ENCODE data around the gene SLX4IP.

DNA sequence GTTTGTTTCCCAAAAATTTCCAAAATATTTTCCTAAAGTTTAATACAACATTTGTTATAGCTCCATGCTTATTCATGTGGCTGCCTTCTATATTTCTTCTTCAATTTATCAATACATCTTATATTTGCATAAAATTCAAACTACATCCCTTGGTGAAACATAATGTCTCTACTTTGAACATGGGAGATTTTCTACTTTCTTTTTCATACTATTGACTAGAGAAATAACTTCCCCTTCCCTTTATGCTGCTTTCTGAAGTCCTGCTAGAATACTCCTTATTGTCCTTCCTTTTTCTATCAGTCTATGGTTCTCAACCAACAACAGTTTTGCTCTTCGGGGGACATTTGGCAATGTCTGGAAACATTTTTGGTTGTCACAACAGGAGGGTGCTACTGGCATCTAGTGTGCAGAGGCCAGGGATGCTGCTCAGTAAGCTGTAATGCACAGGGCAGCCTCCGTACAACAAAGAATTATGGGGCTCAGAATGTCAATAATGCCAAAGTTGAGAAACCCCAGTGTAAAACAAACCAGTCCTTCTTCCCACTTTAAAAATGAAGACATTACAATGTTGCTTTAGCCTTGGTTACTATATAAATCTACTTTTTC, 31.0 kb upstream of the SLX4IP start:
- TF ChIP-seq, protein P1, sequence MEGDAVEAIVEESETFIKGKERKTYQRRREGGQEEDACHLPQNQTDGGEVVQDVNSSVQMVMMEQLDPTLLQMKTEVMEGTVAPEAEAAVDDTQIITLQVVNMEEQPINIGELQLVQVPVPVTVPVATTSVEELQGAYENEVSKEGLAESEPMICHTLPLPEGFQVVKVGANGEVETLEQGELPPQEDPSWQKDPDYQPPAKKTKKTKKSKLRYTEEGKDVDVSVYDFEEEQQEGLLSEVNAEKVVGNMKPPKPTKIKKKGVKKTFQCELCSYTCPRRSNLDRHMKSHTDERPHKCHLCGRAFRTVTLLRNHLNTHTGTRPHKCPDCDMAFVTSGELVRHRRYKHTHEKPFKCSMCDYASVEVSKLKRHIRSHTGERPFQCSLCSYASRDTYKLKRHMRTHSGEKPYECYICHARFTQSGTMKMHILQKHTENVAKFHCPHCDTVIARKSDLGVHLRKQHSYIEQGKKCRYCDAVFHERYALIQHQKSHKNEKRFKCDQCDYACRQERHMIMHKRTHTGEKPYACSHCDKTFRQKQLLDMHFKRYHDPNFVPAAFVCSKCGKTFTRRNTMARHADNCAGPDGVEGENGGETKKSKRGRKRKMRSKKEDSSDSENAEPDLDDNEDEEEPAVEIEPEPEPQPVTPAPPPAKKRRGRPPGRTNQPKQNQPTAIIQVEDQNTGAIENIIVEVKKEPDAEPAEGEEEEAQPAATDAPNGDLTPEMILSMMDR (IDR thresholded peaks at IDR 0.05 in 2 of 3, conservative IDR thresholded peaks at IDR 0.05 in 1 of 3; ENCODE audit: borderline replicate concordance in 1 of 3, insufficient read depth in 1 of 3, low read depth in 2 of 3, low read length in 2 of 3): no peak
- no peak for TF ChIP-seq EZH2phosphoT487 (IDR thresholded peaks at IDR 0.05; ENCODE audit: borderline replicate concordance)
- TF ChIP-seq YY1 (IDR thresholded peaks at IDR 0.05; ENCODE audit: extremely low read depth, insufficient replicate concordance, low read depth, low read length): no peak
- no peak for TF ChIP-seq POLR2AphosphoS5 (IDR thresholded peaks at IDR 0.05; ENCODE audit: low read depth, low read length)
- no peak for TF ChIP-seq ZNF274 (IDR thresholded peaks at IDR 0.05; ENCODE audit: low read depth, low read length)
- TF ChIP-seq, protein P2, sequence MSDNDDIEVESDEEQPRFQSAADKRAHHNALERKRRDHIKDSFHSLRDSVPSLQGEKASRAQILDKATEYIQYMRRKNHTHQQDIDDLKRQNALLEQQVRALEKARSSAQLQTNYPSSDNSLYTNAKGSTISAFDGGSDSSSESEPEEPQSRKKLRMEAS (IDR thresholded peaks at IDR 0.05): no peak
- TF ChIP-seq TCF7L2 (IDR thresholded peaks at IDR 0.05; ENCODE audit: borderline replicate concordance, extremely low read depth, insufficient read depth, insufficient read length): no peak
- TF ChIP-seq, protein P3, sequence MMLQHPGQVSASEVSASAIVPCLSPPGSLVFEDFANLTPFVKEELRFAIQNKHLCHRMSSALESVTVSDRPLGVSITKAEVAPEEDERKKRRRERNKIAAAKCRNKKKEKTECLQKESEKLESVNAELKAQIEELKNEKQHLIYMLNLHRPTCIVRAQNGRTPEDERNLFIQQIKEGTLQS (IDR thresholded peaks at IDR 0.05): no peak
- no peak for TF ChIP-seq EZH2 (IDR thresholded peaks at IDR 0.05)
- TF ChIP-seq, protein P4, sequence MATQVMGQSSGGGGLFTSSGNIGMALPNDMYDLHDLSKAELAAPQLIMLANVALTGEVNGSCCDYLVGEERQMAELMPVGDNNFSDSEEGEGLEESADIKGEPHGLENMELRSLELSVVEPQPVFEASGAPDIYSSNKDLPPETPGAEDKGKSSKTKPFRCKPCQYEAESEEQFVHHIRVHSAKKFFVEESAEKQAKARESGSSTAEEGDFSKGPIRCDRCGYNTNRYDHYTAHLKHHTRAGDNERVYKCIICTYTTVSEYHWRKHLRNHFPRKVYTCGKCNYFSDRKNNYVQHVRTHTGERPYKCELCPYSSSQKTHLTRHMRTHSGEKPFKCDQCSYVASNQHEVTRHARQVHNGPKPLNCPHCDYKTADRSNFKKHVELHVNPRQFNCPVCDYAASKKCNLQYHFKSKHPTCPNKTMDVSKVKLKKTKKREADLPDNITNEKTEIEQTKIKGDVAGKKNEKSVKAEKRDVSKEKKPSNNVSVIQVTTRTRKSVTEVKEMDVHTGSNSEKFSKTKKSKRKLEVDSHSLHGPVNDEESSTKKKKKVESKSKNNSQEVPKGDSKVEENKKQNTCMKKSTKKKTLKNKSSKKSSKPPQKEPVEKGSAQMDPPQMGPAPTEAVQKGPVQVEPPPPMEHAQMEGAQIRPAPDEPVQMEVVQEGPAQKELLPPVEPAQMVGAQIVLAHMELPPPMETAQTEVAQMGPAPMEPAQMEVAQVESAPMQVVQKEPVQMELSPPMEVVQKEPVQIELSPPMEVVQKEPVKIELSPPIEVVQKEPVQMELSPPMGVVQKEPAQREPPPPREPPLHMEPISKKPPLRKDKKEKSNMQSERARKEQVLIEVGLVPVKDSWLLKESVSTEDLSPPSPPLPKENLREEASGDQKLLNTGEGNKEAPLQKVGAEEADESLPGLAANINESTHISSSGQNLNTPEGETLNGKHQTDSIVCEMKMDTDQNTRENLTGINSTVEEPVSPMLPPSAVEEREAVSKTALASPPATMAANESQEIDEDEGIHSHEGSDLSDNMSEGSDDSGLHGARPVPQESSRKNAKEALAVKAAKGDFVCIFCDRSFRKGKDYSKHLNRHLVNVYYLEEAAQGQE (IDR thresholded peaks at IDR 0.05; ENCODE audit: low read depth): no peak
- TF ChIP-seq SIN3A (IDR thresholded peaks at IDR 0.05; ENCODE audit: low read depth): no peak
- TF ChIP-seq POLR2A (IDR thresholded peaks at IDR 0.05; ENCODE audit: borderline replicate concordance, extremely low read depth, insufficient read depth, insufficient read length): no peak
- TF ChIP-seq ELF1 (IDR thresholded peaks at IDR 0.05; ENCODE audit: borderline replicate concordance, low read depth): no peak
- no peak for TF ChIP-seq JUND (IDR thresholded peaks at IDR 0.05)

Measured in HCT116 (cell line).